H9 (cell line): Measurements from ENCODE around the gene AFMID. TPM values are rescaled to one million over a fixed set of nuclear protein-coding genes. Genes with fewer than 3 reads are reported as not detected.
A peak's percentile ranks its signal among the peaks of the same experiment; 100 is the strongest.

Experiments used
- DNase-seq: peaks from one replicate; pipeline ENCODE4 v3.0.0-alpha.2; 2017
- H2AFZ ChIP-seq: one replicate; pipeline ENCODE4 v1.6.1; 2013; ENCODE audit warnings: mild to moderate bottlenecking, low read length, control low read depth, moderate library complexity
- H2AK5ac ChIP-seq: 2 replicates; pipeline ENCODE4 v1.6.1; 2013; ENCODE audit warnings: low read length, control low read depth, mixed read lengths; ENCODE audit not compliant: insufficient read length
- H2BK120ac ChIP-seq: one replicate; pipeline ENCODE4 v1.6.1; 2013; ENCODE audit warnings: low read depth, mild to moderate bottlenecking, low read length, control low read depth, inconsistent platforms; ENCODE audit not compliant: poor library complexity, severe bottlenecking
- H2BK12ac ChIP-seq: 2 replicates; pipeline ENCODE4 v1.6.1; 2013; ENCODE audit warnings: low read length, control low read depth, mixed read lengths, low read depth; ENCODE audit not compliant: insufficient read length
- H2BK15ac ChIP-seq: 2 replicates; pipeline ENCODE4 v1.6.1; 2013; ENCODE audit warnings: low read depth, low read length, control low read depth
- H2BK20ac ChIP-seq: one replicate; pipeline ENCODE4 v1.6.1; 2013; ENCODE audit warnings: low read depth, mild to moderate bottlenecking, low read length, control low read depth, inconsistent platforms; ENCODE audit not compliant: poor library complexity, severe bottlenecking
- H2BK5ac ChIP-seq: 2 replicates; pipeline ENCODE4 v1.6.1; 2013; ENCODE audit warnings: low read length, control low read depth, mixed read lengths; ENCODE audit not compliant: insufficient read length
- H3K14ac ChIP-seq: 2 replicates; pipeline ENCODE4 v1.6.1; 2013; ENCODE audit warnings: low read length, control low read depth; ENCODE audit not compliant: insufficient read depth
- H3K18ac ChIP-seq: 2 replicates; pipeline ENCODE4 v1.6.1; 2013; ENCODE audit warnings: low read depth, mild to moderate bottlenecking, mixed read lengths, low read length, control low read depth; ENCODE audit not compliant: insufficient read length
- H3K23ac ChIP-seq: 2 replicates; pipeline ENCODE4 v1.6.1; 2013; ENCODE audit warnings: low read length, control low read depth, mixed read lengths, low read depth; ENCODE audit not compliant: insufficient read length
- H3K23me2 ChIP-seq: 2 replicates; pipeline ENCODE4 v1.6.1; 2013; ENCODE audit warnings: low read depth, mild to moderate bottlenecking, mixed read lengths, low read length, control low read depth; ENCODE audit not compliant: insufficient read length, poor library complexity, severe bottlenecking
- H3K27ac ChIP-seq: 2 replicates; pipeline ENCODE4 v1.5.1; 2013; ENCODE audit warnings: low read length, control low read depth, mixed read lengths, low read depth; ENCODE audit not compliant: insufficient read length
- H3K27me3 ChIP-seq: 2 replicates; pipeline ENCODE4 v1.6.1; 2013; ENCODE audit warnings: low read length, control low read depth, inconsistent platforms; ENCODE audit not compliant: insufficient read depth
- H3K4ac ChIP-seq: 2 replicates; pipeline ENCODE4 v1.6.1; 2013; ENCODE audit warnings: low read depth, mild to moderate bottlenecking, control low read depth, inconsistent platforms, low read length, moderate library complexity
- H3K4me1 ChIP-seq: 2 replicates; pipeline ENCODE4 v1.6.1; 2013; ENCODE audit warnings: low read length, control low read depth, inconsistent platforms; ENCODE audit not compliant: insufficient read depth
- H3K4me2 ChIP-seq: 2 replicates; pipeline ENCODE4 v1.6.1; 2013; ENCODE audit warnings: low read length, control low read depth, mixed read lengths; ENCODE audit not compliant: insufficient read length, insufficient read depth
- H3K56ac ChIP-seq: 2 replicates; pipeline ENCODE4 v1.6.1; 2013; ENCODE audit warnings: low read depth, mild to moderate bottlenecking, mixed read lengths, low read length, control low read depth; ENCODE audit not compliant: insufficient read length
- H3K79me1 ChIP-seq: 2 replicates; pipeline ENCODE4 v1.6.1; 2013; ENCODE audit warnings: low read depth, mild to moderate bottlenecking, moderate library complexity, low read length, control low read depth, inconsistent platforms; ENCODE audit not compliant: insufficient read depth, poor library complexity, severe bottlenecking
- H3K79me2 ChIP-seq: 2 replicates; pipeline ENCODE4 v1.6.1; 2013; ENCODE audit warnings: low read length, control low read depth, inconsistent platforms; ENCODE audit not compliant: insufficient read depth
- H3K9ac ChIP-seq: 2 replicates; pipeline ENCODE4 v1.6.1; 2013; ENCODE audit warnings: low read length, control low read depth, mixed read lengths; ENCODE audit not compliant: insufficient read length; ENCODE audit errors: extremely low read depth
- H3K9me3 ChIP-seq: one replicate; pipeline ENCODE4 v1.6.1; 2013; ENCODE audit warnings: low read depth, low read length, inconsistent platforms; ENCODE audit not compliant: control insufficient read depth
- H3T11ph ChIP-seq: one replicate; pipeline ENCODE4 v1.6.1; 2013; ENCODE audit warnings: mild to moderate bottlenecking, low read length, control low read depth, inconsistent platforms
- H4K20me1 ChIP-seq: one replicate; pipeline ENCODE4 v1.6.1; 2013; ENCODE audit not compliant: control insufficient read depth, insufficient read length, insufficient read depth
- H4K5ac ChIP-seq: 2 replicates; pipeline ENCODE4 v1.6.1; 2013; ENCODE audit warnings: low read depth, mild to moderate bottlenecking, mixed read lengths, low read length, control low read depth; ENCODE audit not compliant: insufficient read length
- H4K8ac ChIP-seq: replicated peaks from 2 replicates; pipeline ENCODE4 v1.6.1; 2013; ENCODE audit warnings: low read length, control low read depth, mixed read lengths, low read depth; ENCODE audit not compliant: insufficient read length
- H4K91ac ChIP-seq: 2 replicates; pipeline ENCODE4 v1.6.1; 2013; ENCODE audit warnings: low read depth, mild to moderate bottlenecking, moderate library complexity, mixed read lengths, low read length, control low read depth; ENCODE audit not compliant: insufficient read length
- H3K27ac Mint-ChIP-seq, 3 experiments: 2 replicates in 2 of 3; 3 replicates in 1 of 3; pipeline ENCODE4 v1.8.0; 2020 to 2021; ENCODE audit warnings: mixed read lengths in 3 of 3, mild to moderate bottlenecking in 1 of 3, moderate library complexity in 1 of 3
- H3K27me3 Mint-ChIP-seq: 2 replicates; pipeline ENCODE4 v1.8.0; 2021; ENCODE audit warnings: low read depth, mild to moderate bottlenecking, moderate library complexity, mixed read lengths
- H3K36me3 Mint-ChIP-seq, 3 experiments: 2 replicates in 2 of 3; 3 replicates in 1 of 3; pipeline ENCODE4 v1.8.0; 2020 to 2021; ENCODE audit warnings: low read depth in 3 of 3, mixed read lengths in 3 of 3; ENCODE audit not compliant: insufficient read depth in 1 of 3
- H3K4me1 Mint-ChIP-seq, 2 experiments: 2 replicates each; pipeline ENCODE4 v1.8.0; 2020; ENCODE audit warnings: mixed read lengths in 2 of 2
- H3K4me3 Mint-ChIP-seq, 2 experiments: 2 replicates in 1 of 2; 3 replicates in 1 of 2; pipeline ENCODE4 v1.8.0; 2020 to 2021; ENCODE audit warnings: mild to moderate bottlenecking in 2 of 2, mixed read lengths in 2 of 2, moderate library complexity in 1 of 2
- H3K9me3 Mint-ChIP-seq, 2 experiments: 2 replicates in 1 of 2; 3 replicates in 1 of 2; pipeline ENCODE4 v1.8.0; 2020; ENCODE audit warnings: mild to moderate bottlenecking in 2 of 2, mixed read lengths in 2 of 2, moderate library complexity in 1 of 2
- WGBS: extraction: QIAGEN DNeasy Blood & Tissue Kit; methylation state at CpG from one replicate; pipeline ENCODE4 v1.1.7; 2013; ENCODE audit warnings: missing lambda C conversion rate, low lambda C conversion rate, mixed read lengths; ENCODE audit not compliant: insufficient read length; ENCODE audit errors: extremely low coverage; 5-methylcytosine and 5-hydroxymethylcytosine counted together
- total RNA-seq: library from RNA; stranded (reverse); gene quantifications from 2 replicates; pipeline ENCODE4 v1.2.1, GENCODE V29; 2021
- TF ChIP-seq, protein P1 (sequence below): fragments of 200-600 bp; sonication (generic); conservative IDR thresholded peaks from 3 replicates; pipeline ENCODE4 v1.8.0; 2021; ENCODE audit warnings: antibody characterized with exemption, mild to moderate bottlenecking

Gene AFMID
- total RNA-seq, 1 experiment from 2014 or later: 64.1 TPM

DNA sequence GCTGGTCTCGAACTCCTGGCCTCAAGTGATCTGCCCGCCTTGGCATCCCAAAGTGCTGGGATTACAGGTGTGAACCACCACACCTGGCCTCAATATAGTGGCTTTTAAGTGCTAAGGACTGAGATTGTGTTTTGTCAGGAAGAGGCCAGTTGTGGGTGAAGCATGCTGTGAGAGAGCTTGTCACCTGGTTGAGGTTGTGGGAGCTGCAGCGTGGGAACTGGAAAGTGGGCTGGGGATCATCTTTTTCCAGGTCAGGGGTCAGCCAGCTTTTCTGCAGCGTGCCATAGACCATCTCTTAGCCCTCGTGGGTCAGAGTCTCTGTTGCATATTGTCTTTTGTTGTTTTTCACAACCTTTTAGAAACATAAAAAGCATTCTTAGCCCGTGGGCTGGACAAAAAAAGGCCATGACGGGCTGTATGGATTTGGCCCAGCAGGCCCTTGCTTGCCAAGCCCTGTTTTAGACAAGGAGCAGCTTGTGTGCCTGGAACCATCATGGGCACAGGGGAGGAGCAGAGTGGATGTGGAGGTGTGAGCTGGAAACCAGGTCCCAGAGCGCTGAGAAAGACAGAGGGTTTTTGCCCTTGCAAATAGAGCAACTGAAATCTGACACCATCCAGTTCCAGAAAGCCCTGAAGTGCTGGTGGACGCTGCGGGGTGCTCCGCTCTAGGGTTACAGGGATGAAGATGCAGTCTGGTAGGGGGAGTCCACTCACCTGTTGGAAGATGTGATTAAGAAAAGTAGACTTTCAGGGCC, 32.4 kb downstream of the AFMID start:
- Mint-ChIP-seq H3K4me3 (peak overlapping the region in 1 of 2 experiments; percentile 26; a peak in 1 of 5 replicates), H3K4me1 (peaks cover 18 to 20% of the 10 kb centered on the region in 2 experiments), H3K9me3 (no peaks in the 10 kb centered on the region), H3K27ac (peak overlapping the region; percentile 71 to 81 (median 73); a peak in 5 of 7 replicates), H3K27me3 (no peaks in the 10 kb centered on the region; the same call in 1 of the 2 replicates), H3K36me3 (peaks cover 49 to 68% (median 64%) of the 10 kb centered on the region in 3 experiments)
- H3K79me1 ChIP-seq: peaks cover 19% of the 10 kb centered on the region
- H3K23me2 ChIP-seq: peaks cover 6% of the 10 kb centered on the region
- no peak overlapping the region for H4K8ac ChIP-seq
- no peak overlapping the region for H2BK12ac ChIP-seq
- no peak overlapping the region for H2BK120ac ChIP-seq
- no peaks in the 10 kb centered on the region for H3K4me1 ChIP-seq
- no peak overlapping the region for H3K9ac ChIP-seq
- H3K4me2 ChIP-seq: no peak overlapping the region
- H3T11ph ChIP-seq: no peak overlapping the region
- DNase-seq: peak; percentile 69
- peaks cover 3% of the 10 kb centered on the region for H4K20me1 ChIP-seq
- H2BK15ac ChIP-seq: no peak overlapping the region
- WGBS: no CpG with 5 or more reads among the region's 11 CpGs
- H3K9me3 ChIP-seq: no peaks in the 10 kb centered on the region
- H3K79me2 ChIP-seq: peaks cover 10% of the 10 kb centered on the region; the same call in 1 of the 2 replicates
- no peak overlapping the region for H4K91ac ChIP-seq
- H2AFZ ChIP-seq: no peak overlapping the region
- no peak overlapping the region for H2AK5ac ChIP-seq
- no peak overlapping the region for H3K4ac ChIP-seq
- no peak overlapping the region; the same call in 1 of the 2 replicates for H3K14ac ChIP-seq
- TF ChIP-seq, protein P1, sequence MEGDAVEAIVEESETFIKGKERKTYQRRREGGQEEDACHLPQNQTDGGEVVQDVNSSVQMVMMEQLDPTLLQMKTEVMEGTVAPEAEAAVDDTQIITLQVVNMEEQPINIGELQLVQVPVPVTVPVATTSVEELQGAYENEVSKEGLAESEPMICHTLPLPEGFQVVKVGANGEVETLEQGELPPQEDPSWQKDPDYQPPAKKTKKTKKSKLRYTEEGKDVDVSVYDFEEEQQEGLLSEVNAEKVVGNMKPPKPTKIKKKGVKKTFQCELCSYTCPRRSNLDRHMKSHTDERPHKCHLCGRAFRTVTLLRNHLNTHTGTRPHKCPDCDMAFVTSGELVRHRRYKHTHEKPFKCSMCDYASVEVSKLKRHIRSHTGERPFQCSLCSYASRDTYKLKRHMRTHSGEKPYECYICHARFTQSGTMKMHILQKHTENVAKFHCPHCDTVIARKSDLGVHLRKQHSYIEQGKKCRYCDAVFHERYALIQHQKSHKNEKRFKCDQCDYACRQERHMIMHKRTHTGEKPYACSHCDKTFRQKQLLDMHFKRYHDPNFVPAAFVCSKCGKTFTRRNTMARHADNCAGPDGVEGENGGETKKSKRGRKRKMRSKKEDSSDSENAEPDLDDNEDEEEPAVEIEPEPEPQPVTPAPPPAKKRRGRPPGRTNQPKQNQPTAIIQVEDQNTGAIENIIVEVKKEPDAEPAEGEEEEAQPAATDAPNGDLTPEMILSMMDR: no peak
- H3K27me3 ChIP-seq: no peaks in the 10 kb centered on the region
- no peak overlapping the region for H2BK5ac ChIP-seq
- no peak overlapping the region for H3K27ac ChIP-seq
- no peak overlapping the region for H3K18ac ChIP-seq
- no peak overlapping the region for H2BK20ac ChIP-seq
- no peak overlapping the region for H3K56ac ChIP-seq
- H4K5ac ChIP-seq: no peak overlapping the region
- H3K23ac ChIP-seq: no peak overlapping the region
